ENCODE results near the gene RAD54L2. TPM values are rescaled to one million over a fixed set of nuclear protein-coding genes. Genes with fewer than 3 reads are reported as not detected.

RAD54L2 gene
- total RNA-seq, 4 donors from 2014 or later: 14.5 to 28.6 (median 26.5) TPM

DNA sequence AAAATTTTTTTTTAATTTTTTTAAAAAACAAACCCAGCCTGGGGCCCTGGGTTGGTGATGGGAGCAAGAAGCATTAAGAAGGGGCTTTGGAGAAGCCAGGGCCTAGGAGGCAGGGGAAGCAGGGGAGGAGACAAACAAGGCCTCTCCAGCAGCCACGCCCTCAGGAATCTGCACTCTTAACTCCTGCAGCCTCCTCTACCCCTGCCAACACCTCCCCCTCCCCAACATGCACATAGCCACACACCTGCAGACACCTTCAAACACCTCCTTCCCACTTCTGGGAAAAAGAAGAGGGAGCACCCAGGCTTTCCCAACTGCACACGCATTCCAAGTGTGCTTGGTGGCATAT, 36.0 kb upstream of the RAD54L2 start:
- Histone ChIP-seq H3K27ac (no peak overlapping the region), H3K9me3 (no peaks in the 10 kb centered on the region), H3K4me1 (peaks cover 0 to 22% (median 0%) of the 10 kb centered on the region in 3 donors), H3K36me3 (no peaks in the 10 kb centered on the region), H3K4me3 (no peak overlapping the region), H3K27me3 (no peaks in the 10 kb centered on the region)
- TF ChIP-seq POLR2AphosphoS5 (IDR thresholded peaks at IDR 0.05) (no peak), POLR2A (IDR thresholded peaks at IDR 0.05) (no peak), EP300 (IDR thresholded peaks at IDR 0.05) (no peak)
- TF ChIP-seq, protein P1, sequence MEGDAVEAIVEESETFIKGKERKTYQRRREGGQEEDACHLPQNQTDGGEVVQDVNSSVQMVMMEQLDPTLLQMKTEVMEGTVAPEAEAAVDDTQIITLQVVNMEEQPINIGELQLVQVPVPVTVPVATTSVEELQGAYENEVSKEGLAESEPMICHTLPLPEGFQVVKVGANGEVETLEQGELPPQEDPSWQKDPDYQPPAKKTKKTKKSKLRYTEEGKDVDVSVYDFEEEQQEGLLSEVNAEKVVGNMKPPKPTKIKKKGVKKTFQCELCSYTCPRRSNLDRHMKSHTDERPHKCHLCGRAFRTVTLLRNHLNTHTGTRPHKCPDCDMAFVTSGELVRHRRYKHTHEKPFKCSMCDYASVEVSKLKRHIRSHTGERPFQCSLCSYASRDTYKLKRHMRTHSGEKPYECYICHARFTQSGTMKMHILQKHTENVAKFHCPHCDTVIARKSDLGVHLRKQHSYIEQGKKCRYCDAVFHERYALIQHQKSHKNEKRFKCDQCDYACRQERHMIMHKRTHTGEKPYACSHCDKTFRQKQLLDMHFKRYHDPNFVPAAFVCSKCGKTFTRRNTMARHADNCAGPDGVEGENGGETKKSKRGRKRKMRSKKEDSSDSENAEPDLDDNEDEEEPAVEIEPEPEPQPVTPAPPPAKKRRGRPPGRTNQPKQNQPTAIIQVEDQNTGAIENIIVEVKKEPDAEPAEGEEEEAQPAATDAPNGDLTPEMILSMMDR (IDR thresholded peaks at IDR 0.05): no peak
- 25% methylated on average over 2 of the region's 2 CpGs; no CpG with 5 or more reads in 1 of the 2 donors for WGBS, 2 donors (ENCODE audit: low coverage in 1 of 2)
- no peak for ATAC-seq

GRCh38 chr3:51503007-51503406, 35.5 kb upstream of the RAD54L2 start:
- H3K27ac ChIP-seq: no peak overlapping the region
- H3K9me3 ChIP-seq: no peaks in the 10 kb centered on the region
- TF ChIP-seq POLR2A (IDR thresholded peaks at IDR 0.05): no peak
- TF ChIP-seq, protein P1 (IDR thresholded peaks at IDR 0.05): no peak
- TF ChIP-seq EP300 (IDR thresholded peaks at IDR 0.05): no peak
- no peak for TF ChIP-seq POLR2AphosphoS5 (IDR thresholded peaks at IDR 0.05)
- H3K4me3 ChIP-seq: no peak overlapping the region
- no peak for ATAC-seq
- WGBS, 2 donors (ENCODE audit: low coverage in 1 of 2): 100% methylated on average over 1 of the region's 2 CpGs; no CpG with 5 or more reads in 1 of the 2 donors
- peaks cover 0 to 22% (median 0%) of the 10 kb centered on the region in 3 donors for H3K4me1 ChIP-seq
- no peaks in the 10 kb centered on the region for H3K36me3 ChIP-seq
- no peaks in the 10 kb centered on the region for H3K27me3 ChIP-seq

- 67 to 100% methylated on average over 2 to 8 of the region's 9 CpGs for WGBS, 2 donors (ENCODE audit: low coverage in 1 of 2)
- no peaks in the 10 kb centered on the region for H3K27me3 ChIP-seq
- ATAC-seq: no peak
- no peaks in the 10 kb centered on the region for H3K4me1 ChIP-seq
- TF ChIP-seq, protein P1 (IDR thresholded peaks at IDR 0.05): no peak
- TF ChIP-seq POLR2A (IDR thresholded peaks at IDR 0.05) (no peak), EP300 (IDR thresholded peaks at IDR 0.05) (no peak), POLR2AphosphoS5 (IDR thresholded peaks at IDR 0.05) (no peak)
- H3K36me3 ChIP-seq: no peaks in the 10 kb centered on the region
- H3K4me3 ChIP-seq: no peak overlapping the region
- no peaks in the 10 kb centered on the region for H3K9me3 ChIP-seq
- H3K27ac ChIP-seq: no peak overlapping the region
These were observed 30.3 kb upstream of the RAD54L2 start for GRCh38 chr3:51508255-51508654.

DNA sequence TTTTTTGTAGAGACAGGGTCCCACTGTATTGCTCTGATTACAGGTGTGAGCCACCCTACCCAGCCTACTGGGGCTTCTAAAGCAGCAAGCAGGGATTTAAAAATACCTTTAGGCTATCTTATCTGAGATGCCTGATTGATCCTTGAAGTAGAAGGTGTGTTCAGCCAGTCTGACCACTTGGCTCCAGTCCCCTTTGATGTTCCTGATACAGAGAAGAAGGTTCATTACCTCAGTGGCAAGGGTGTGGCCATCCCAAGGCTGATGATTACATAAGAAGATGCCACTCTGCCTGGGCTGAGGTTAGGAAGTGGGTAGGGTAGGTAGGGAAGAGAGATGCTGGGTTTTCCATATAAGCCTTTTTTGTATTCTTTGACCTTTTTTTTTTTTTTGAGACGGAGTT, 27.5 kb upstream of the RAD54L2 start:
- WGBS, 2 donors (ENCODE audit: low coverage in 1 of 2): 33 to 80% methylated on average over 1 of the region's 1 CpG
- no peak for TF ChIP-seq POLR2A (IDR thresholded peaks at IDR 0.05)
- TF ChIP-seq, protein P1 (IDR thresholded peaks at IDR 0.05): no peak
- TF ChIP-seq EP300 (IDR thresholded peaks at IDR 0.05): no peak
- TF ChIP-seq POLR2AphosphoS5 (IDR thresholded peaks at IDR 0.05): no peak
- Histone ChIP-seq H3K4me3 (no peak overlapping the region), H3K4me1 (no peaks in the 10 kb centered on the region), H3K27me3 (no peaks in the 10 kb centered on the region), H3K9me3 (no peaks in the 10 kb centered on the region), H3K27ac (no peak overlapping the region), H3K36me3 (no peaks in the 10 kb centered on the region)
- no peak for ATAC-seq

GRCh38 chr3:51514210-51514609, 24.3 kb upstream of the RAD54L2 start:
- no peak overlapping the region for H3K27ac ChIP-seq
- H3K27me3 ChIP-seq: no peaks in the 10 kb centered on the region
- no peaks in the 10 kb centered on the region for H3K9me3 ChIP-seq
- ATAC-seq: no peak
- H3K4me3 ChIP-seq: no peak overlapping the region
- no peak for TF ChIP-seq POLR2A (IDR thresholded peaks at IDR 0.05)
- TF ChIP-seq POLR2AphosphoS5 (IDR thresholded peaks at IDR 0.05): no peak
- no peak for TF ChIP-seq EP300 (IDR thresholded peaks at IDR 0.05)
- TF ChIP-seq, protein P1 (IDR thresholded peaks at IDR 0.05): no peak
- H3K4me1 ChIP-seq: no peaks in the 10 kb centered on the region
- no peaks in the 10 kb centered on the region for H3K36me3 ChIP-seq
- 83 to 91% methylated on average over 5 of the region's 5 CpGs for WGBS, 2 donors (ENCODE audit: low coverage in 1 of 2)

Data from gastroesophageal sphincter (tissue), 4 donors.